Muscle layer of duodenum (tissue), 2 donors: ENCODE measurements around the gene S100PBP.
"Not testable (repeated sequence)": the region's sequence is repeated elsewhere in the genome, so short reads cannot be mapped to it uniquely, and the experiment has no call there.

Experiments
- H3K27ac ChIP-seq: one replicate; pipeline ENCODE4 v1.7.0; 2013; ENCODE audit warnings: mild to moderate bottlenecking, low read length
- H3K27me3 ChIP-seq: one replicate; pipeline ENCODE4 v1.7.0; 2013; ENCODE audit warnings: low read depth, mild to moderate bottlenecking, control low read depth, low read length
- H3K36me3 ChIP-seq, 2 donors: one replicate each; pipeline ENCODE4 v1.7.0; 2013; ENCODE audit warnings: low read length in 2 of 2, control low read depth in 1 of 2, mild to moderate bottlenecking in 1 of 2; ENCODE audit not compliant: insufficient read depth in 2 of 2, control insufficient read depth in 1 of 2
- H3K4me1 ChIP-seq, 2 donors: one replicate each; pipeline ENCODE4 v1.7.0; 2013; ENCODE audit warnings: low read length in 2 of 2, mild to moderate bottlenecking in 2 of 2, control low read depth in 1 of 2, moderate library complexity in 1 of 2; ENCODE audit not compliant: insufficient read depth in 2 of 2, control insufficient read depth in 1 of 2
- H3K4me3 ChIP-seq, 2 donors: one replicate each; pipeline ENCODE4 v1.7.0; 2013; ENCODE audit warnings: low read length in 2 of 2, low read depth in 1 of 2, mild to moderate bottlenecking in 1 of 2
- H3K9me3 ChIP-seq, 2 donors: one replicate each; pipeline ENCODE4 v1.7.0; 2013; ENCODE audit warnings: low read length in 2 of 2, control low read depth in 1 of 2, mild to moderate bottlenecking in 1 of 2; ENCODE audit not compliant: control insufficient read depth in 1 of 2
- donor health status: healthy.

The S100PBP gene

GRCh38 chr1:32899586-32900296 lies 82.3 kb downstream of the S100PBP start:
- no peak overlapping the region for H3K27ac ChIP-seq
- H3K27me3 ChIP-seq: no peaks in the 10 kb centered on the region
- peaks cover 0 to 10% of the 10 kb centered on the region in 2 donors for H3K4me1 ChIP-seq
- H3K36me3 ChIP-seq: no peaks in the 10 kb centered on the region
- no peaks in the 10 kb centered on the region for H3K9me3 ChIP-seq
- H3K4me3 ChIP-seq: no peak overlapping the region

- H3K27ac ChIP-seq: peak overlapping the region; percentile 16
- H3K4me3 ChIP-seq: peak overlapping the region; percentile 53 to 67
- H3K4me1 ChIP-seq: peaks cover 0 to 10% of the 10 kb centered on the region in 2 donors
- H3K27me3 ChIP-seq: no peaks in the 10 kb centered on the region
- no peaks in the 10 kb centered on the region for H3K9me3 ChIP-seq
- H3K36me3 ChIP-seq: no peaks in the 10 kb centered on the region
These were observed 83.0 kb downstream of the S100PBP start for GRCh38 chr1:32900371-32900955.

- no peaks in the 10 kb centered on the region for H3K27me3 ChIP-seq
- peaks cover 0 to 10% of the 10 kb centered on the region in 2 donors for H3K4me1 ChIP-seq
- H3K27ac ChIP-seq: peak within 1 kb of the TSS; percentile 75
- no peaks in the 10 kb centered on the region for H3K9me3 ChIP-seq
- H3K36me3 ChIP-seq: no peaks in the 10 kb centered on the region
- peak within 1 kb of the TSS; percentile 65 to 67 for H3K4me3 ChIP-seq
These were observed 83.7 kb downstream of the S100PBP start, which contains the start of gene TMEM54 for GRCh38 chr1:32900956-32901822. Gene TMEM54 (minus strand): TSS chr1:32901389. CDS start chr1:32901238, 151 bp downstream.

GRCh38 chr1:32901823-32902534 lies 84.5 kb downstream of the S100PBP start:
- peak overlapping the region; percentile 62 to 65 for H3K4me3 ChIP-seq
- no peaks in the 10 kb centered on the region for H3K9me3 ChIP-seq
- peaks cover 0 to 10% of the 10 kb centered on the region in 2 donors for H3K4me1 ChIP-seq
- no peaks in the 10 kb centered on the region for H3K27me3 ChIP-seq
- H3K36me3 ChIP-seq: no peaks in the 10 kb centered on the region
- peak overlapping the region; percentile 75 for H3K27ac ChIP-seq

GRCh38 chr1:32902535-32902920 lies 85.1 kb downstream of the S100PBP start:
- Histone ChIP-seq H3K9me3 (no peaks in the 10 kb centered on the region), H3K27ac (no peak overlapping the region), H3K36me3 (no peaks in the 10 kb centered on the region)

GRCh38 chr1:32903991-32904785 lies 86.7 kb downstream of the S100PBP start:
- Histone ChIP-seq H3K27ac (peak overlapping the region; percentile 81), H3K4me1 (peaks cover 0 to 10% of the 10 kb centered on the region in 2 donors), H3K36me3 (no peaks in the 10 kb centered on the region), H3K27me3 (no peaks in the 10 kb centered on the region), H3K4me3 (no peak overlapping the region), H3K9me3 (no peaks in the 10 kb centered on the region)

More at GRCh38 chr1:32902535-32902920, 85.1 kb downstream of the S100PBP start:
- Histone ChIP-seq H3K4me3 (no peak overlapping the region), H3K4me1 (peaks cover 0 to 10% of the 10 kb centered on the region in 2 donors), H3K27me3 (no peaks in the 10 kb centered on the region)

- Histone ChIP-seq H3K27me3 (no peaks in the 10 kb centered on the region), H3K36me3 (no peaks in the 10 kb centered on the region), H3K4me3 (no peak overlapping the region), H3K4me1 (peaks cover 0 to 10% of the 10 kb centered on the region in 2 donors), H3K27ac (peak overlapping the region; percentile 81), H3K9me3 (no peaks in the 10 kb centered on the region)
These were observed 87.3 kb downstream of the S100PBP start for GRCh38 chr1:32904797-32905196.

GRCh38 chr1:32905588-32905987 lies 88.1 kb downstream of the S100PBP start:
- not testable (repeated sequence) for H3K4me3 ChIP-seq, H3K27me3 ChIP-seq, H3K9me3 ChIP-seq, H3K36me3 ChIP-seq, H3K27ac ChIP-seq, H3K4me1 ChIP-seq

GRCh38 chr1:32906654-32907053 lies 89.2 kb downstream of the S100PBP start:
- Histone ChIP-seq H3K27ac (no peak overlapping the region), H3K9me3 (no peaks in the 10 kb centered on the region), H3K36me3 (no peaks in the 10 kb centered on the region), H3K27me3 (no peaks in the 10 kb centered on the region), H3K4me1 (peaks cover 0 to 2% of the 10 kb centered on the region in 2 donors), H3K4me3 (no peak overlapping the region)

GRCh38 chr1:32907435-32907834 lies 90.0 kb downstream of the S100PBP start:
- Histone ChIP-seq H3K36me3 (no peaks in the 10 kb centered on the region), H3K27me3 (no peaks in the 10 kb centered on the region), H3K4me1 (no peaks in the 10 kb centered on the region), H3K4me3 (no peak overlapping the region), H3K27ac (no peak overlapping the region), H3K9me3 (no peaks in the 10 kb centered on the region)
